ENCODE results near the gene NELL1. TPM values are rescaled to one million over a fixed set of nuclear protein-coding genes. Genes with fewer than 3 reads are reported as not detected.

NELL1 gene
- total and polyA plus RNA-seq, 2 experiments from 2014 or later = 1.6 TPM; not detected in 1

DNA sequence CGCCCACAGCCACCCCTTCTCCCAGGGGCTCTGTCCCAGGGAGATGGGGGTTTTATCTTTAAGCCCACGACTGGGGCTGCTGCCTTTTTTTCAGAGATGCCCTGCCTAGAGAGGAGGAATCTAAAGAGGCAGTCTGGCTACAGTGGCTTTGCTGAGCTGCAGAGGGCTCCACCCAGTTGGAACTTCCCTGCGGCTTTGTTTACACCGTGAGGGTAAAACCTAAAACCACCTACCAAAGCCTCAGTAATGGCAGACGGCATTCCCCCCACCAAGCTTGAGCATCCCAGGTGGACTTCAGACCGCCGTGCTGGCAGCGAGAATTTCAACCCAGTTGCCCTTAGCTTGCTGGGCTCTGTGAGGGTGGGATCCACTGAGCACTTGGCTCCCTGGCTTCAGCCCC is 535.8 kb downstream of the NELL1 start (continued):
- TF ChIP-seq, protein P1, sequence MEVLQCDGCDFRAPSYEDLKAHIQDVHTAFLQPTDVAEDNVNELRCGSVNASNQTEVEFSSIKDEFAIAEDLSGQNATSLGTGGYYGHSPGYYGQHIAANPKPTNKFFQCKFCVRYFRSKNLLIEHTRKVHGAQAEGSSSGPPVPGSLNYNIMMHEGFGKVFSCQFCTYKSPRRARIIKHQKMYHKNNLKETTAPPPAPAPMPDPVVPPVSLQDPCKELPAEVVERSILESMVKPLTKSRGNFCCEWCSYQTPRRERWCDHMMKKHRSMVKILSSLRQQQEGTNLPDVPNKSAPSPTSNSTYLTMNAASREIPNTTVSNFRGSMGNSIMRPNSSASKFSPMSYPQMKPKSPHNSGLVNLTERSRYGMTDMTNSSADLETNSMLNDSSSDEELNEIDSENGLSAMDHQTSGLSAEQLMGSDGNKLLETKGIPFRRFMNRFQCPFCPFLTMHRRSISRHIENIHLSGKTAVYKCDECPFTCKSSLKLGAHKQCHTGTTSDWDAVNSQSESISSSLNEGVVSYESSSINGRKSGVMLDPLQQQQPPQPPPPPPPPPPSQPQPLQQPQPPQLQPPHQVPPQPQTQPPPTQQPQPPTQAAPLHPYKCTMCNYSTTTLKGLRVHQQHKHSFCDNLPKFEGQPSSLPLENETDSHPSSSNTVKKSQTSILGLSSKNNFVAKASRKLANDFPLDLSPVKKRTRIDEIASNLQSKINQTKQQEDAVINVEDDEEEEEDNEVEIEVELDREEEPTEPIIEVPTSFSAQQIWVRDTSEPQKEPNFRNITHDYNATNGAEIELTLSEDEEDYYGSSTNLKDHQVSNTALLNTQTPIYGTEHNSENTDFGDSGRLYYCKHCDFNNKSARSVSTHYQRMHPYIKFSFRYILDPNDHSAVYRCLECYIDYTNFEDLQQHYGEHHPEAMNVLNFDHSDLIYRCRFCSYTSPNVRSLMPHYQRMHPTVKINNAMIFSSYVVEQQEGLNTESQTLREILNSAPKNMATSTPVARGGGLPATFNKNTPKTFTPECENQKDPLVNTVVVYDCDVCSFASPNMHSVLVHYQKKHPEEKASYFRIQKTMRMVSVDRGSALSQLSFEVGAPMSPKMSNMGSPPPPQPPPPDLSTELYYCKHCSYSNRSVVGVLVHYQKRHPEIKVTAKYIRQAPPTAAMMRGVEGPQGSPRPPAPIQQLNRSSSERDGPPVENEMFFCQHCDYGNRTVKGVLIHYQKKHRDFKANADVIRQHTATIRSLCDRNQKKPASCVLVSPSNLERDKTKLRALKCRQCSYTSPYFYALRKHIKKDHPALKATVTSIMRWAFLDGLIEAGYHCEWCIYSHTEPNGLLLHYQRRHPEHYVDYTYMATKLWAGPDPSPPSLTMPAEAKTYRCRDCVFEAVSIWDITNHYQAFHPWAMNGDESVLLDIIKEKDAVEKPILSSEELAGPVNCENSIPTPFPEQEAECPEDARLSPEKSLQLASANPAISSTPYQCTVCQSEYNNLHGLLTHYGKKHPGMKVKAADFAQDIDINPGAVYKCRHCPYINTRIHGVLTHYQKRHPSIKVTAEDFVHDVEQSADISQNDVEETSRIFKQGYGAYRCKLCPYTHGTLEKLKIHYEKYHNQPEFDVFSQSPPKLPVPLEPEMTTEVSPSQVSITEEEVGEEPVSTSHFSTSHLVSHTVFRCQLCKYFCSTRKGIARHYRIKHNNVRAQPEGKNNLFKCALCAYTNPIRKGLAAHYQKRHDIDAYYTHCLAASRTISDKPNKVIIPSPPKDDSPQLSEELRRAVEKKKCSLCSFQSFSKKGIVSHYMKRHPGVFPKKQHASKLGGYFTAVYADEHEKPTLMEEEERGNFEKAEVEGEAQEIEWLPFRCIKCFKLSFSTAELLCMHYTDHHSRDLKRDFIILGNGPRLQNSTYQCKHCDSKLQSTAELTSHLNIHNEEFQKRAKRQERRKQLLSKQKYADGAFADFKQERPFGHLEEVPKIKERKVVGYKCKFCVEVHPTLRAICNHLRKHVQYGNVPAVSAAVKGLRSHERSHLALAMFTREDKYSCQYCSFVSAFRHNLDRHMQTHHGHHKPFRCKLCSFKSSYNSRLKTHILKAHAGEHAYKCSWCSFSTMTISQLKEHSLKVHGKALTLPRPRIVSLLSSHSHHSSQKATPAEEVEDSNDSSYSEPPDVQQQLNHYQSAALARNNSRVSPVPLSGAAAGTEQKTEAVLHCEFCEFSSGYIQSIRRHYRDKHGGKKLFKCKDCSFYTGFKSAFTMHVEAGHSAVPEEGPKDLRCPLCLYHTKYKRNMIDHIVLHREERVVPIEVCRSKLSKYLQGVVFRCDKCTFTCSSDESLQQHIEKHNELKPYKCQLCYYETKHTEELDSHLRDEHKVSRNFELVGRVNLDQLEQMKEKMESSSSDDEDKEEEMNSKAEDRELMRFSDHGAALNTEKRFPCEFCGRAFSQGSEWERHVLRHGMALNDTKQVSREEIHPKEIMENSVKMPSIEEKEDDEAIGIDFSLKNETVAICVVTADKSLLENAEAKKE (CRISPR knock-in tag; IDR thresholded peaks at IDR 0.05) = no peak
- no peak for TF ChIP-seq ZNF114 (CRISPR knock-in tag; IDR thresholded peaks at IDR 0.05)

DNA sequence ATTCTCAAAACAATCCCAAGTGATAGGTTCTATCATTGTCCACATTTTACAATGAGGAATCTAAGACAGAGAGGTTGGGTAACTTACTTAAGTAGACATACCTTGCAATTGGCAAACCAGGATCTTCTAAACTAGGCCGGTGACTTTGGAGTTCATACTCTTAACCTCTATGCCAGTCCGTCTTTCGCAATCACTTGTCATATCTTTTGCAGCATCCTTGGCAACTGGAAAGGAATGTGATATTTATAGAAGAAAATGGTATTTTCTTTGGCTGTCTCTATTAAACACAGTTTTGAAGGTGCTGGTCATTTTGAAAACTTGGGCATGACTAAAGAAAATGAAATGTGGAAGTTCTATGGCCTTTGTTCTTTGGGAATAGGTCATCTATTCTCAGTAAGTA is 556.5 kb downstream of the NELL1 start:
- ATAC-seq (no peak), DNase-seq (ENCODE audit: low spot score) (no peak)
- Mint-ChIP-seq H3K36me3 (ENCODE audit: low read depth) (no peaks in the 10 kb centered on the region; the same call in 2 of the 3 replicates), H3K4me3 (no peak overlapping the region), H3K27ac (no peak overlapping the region), H3K4me1 (no peaks in the 10 kb centered on the region), H3K27me3 (ENCODE audit: insufficient read depth, low read depth, poor library complexity) (no peaks in the 10 kb centered on the region), H3K9me3 (peaks cover 7% of the 10 kb centered on the region; the same call in 1 of the 3 replicates)
- H3K27me3 ChIP-seq (ENCODE audit: insufficient read depth) = no peaks in the 10 kb centered on the region
- no peak overlapping the region for H2AFZ ChIP-seq
- H3K9me2 ChIP-seq (ENCODE audit: insufficient read depth) = 0 out of 2 replicates have a peak, but pooled peaks cover 3% of the 10 kb centered on the region
- H3K27ac ChIP-seq (ENCODE audit: low read depth) = no peak overlapping the region
- 0 out of 2 replicates have a peak, but pooled peaks cover 3% of the 10 kb centered on the region for H4K20me1 ChIP-seq (replicated peaks; ENCODE audit: insufficient read depth)
- no peak overlapping the region for H3K4me2 ChIP-seq
- no peaks in the 10 kb centered on the region for H3K4me1 ChIP-seq (ENCODE audit: insufficient read depth)
- no peaks in the 10 kb centered on the region for H3F3A ChIP-seq (replicated peaks; ENCODE audit: low read depth)
- no peaks in the 10 kb centered on the region for H3K79me2 ChIP-seq (replicated peaks; ENCODE audit: insufficient read depth)
- H3K36me3 ChIP-seq (ENCODE audit: insufficient read depth) = no peaks in the 10 kb centered on the region
- no peak overlapping the region for H3K4me3 ChIP-seq
- TF ChIP-seq, protein P1 (CRISPR knock-in tag; IDR thresholded peaks at IDR 0.05) = no peak
- TF ChIP-seq, protein P2, sequence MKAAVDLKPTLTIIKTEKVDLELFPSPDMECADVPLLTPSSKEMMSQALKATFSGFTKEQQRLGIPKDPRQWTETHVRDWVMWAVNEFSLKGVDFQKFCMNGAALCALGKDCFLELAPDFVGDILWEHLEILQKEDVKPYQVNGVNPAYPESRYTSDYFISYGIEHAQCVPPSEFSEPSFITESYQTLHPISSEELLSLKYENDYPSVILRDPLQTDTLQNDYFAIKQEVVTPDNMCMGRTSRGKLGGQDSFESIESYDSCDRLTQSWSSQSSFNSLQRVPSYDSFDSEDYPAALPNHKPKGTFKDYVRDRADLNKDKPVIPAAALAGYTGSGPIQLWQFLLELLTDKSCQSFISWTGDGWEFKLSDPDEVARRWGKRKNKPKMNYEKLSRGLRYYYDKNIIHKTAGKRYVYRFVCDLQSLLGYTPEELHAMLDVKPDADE (IDR thresholded peaks at IDR 0.05) = no peak
- TF ChIP-seq POLR2AphosphoS5 (IDR thresholded peaks at IDR 0.05; ENCODE audit: low read depth) (no peak), ZNF331 (CRISPR knock-in tag; IDR thresholded peaks at IDR 0.05; ENCODE audit: low read depth) (no peak), EZH2phosphoT487 (IDR thresholded peaks at IDR 0.05; ENCODE audit: unreplicated experiment) (no peak), NANOG (IDR thresholded peaks at IDR 0.05; ENCODE audit: borderline replicate concordance) (no peak), STAT1 (IDR thresholded peaks at IDR 0.05; ENCODE audit: unreplicated experiment) (no peak), JUNB (IDR thresholded peaks at IDR 0.05; ENCODE audit: unreplicated experiment) (no peak)

Measured in GM23338 (cell line).